CD4-positive, alpha-beta T cell (primary cell): ENCODE data around the gene PLOD1. TPM values are rescaled to one million over a fixed set of nuclear protein-coding genes. Genes with fewer than 3 reads are reported as not detected.

Source experiments
- ATAC-seq: fragments of 200-7000 bp; cut with Tn5 transposase; one replicate; pipeline ENCODE4 v1.10.0; 2022; ENCODE audit warnings: mild to moderate bottlenecking; ENCODE audit not compliant: poor library complexity
- CTCF ChIA-PET: fragments of 350-600 bp; sonication (Branson Sonifier 250); formaldehyde crosslinking; loops from one replicate; lab custom pipeline; 2021; ENCODE audit warnings: antibody characterized with exemption, inconsistent platforms; lab: Charles Lee
- POLR2A ChIA-PET: fragments of 350-600 bp; sonication (Branson Sonifier 250); formaldehyde crosslinking; loops from one replicate; lab custom pipeline; 2021; ENCODE audit warnings: antibody characterized with exemption, inconsistent platforms; lab: Charles Lee
- DNase-seq, 14 experiments: peaks; one replicate each; pipeline ENCODE4 v3.0.0-alpha.2; 2013 to 2020; ENCODE audit warnings: mixed read lengths in 2 of 14
- H3K27ac ChIP-seq, 2 donors: one replicate each; pipeline versions ENCODE4 v1.5.1 to v1.7.0; 2013; ENCODE audit warnings: low read length in 2 of 2, low read depth in 1 of 2, mild to moderate bottlenecking in 1 of 2
- H3K27me3 ChIP-seq, 2 experiments: 1 replicate in 1 of 2; 2 replicates in 1 of 2; pipeline versions ENCODE4 v1.6.1 to v1.7.0; 2013; ENCODE audit warnings: low read length in 2 of 2, control low read depth in 1 of 2, mild to moderate bottlenecking in 1 of 2, moderate library complexity in 1 of 2; ENCODE audit not compliant: insufficient read depth in 2 of 2, control insufficient read depth in 1 of 2
- H3K36me3 ChIP-seq: one replicate; pipeline ENCODE4 v1.6.1; 2013; ENCODE audit warnings: low read length, control low read depth; ENCODE audit not compliant: insufficient read depth
- H3K4me1 ChIP-seq: one replicate; pipeline ENCODE4 v1.6.1; 2013; ENCODE audit warnings: low read length, control low read depth; ENCODE audit not compliant: insufficient read depth
- H3K4me3 ChIP-seq: one replicate; pipeline ENCODE4 v1.5.1; 2013; ENCODE audit warnings: mild to moderate bottlenecking, low read length, moderate library complexity
- H3K9me3 ChIP-seq, 2 experiments: 1 replicate in 1 of 2; 2 replicates in 1 of 2; pipeline versions ENCODE4 v1.6.1 to v1.7.0; 2013; ENCODE audit warnings: low read length in 2 of 2, mild to moderate bottlenecking in 2 of 2, control low read depth in 1 of 2, moderate library complexity in 1 of 2; ENCODE audit not compliant: control insufficient read depth in 1 of 2, insufficient read depth in 1 of 2
- H3K27ac Mint-ChIP-seq: one replicate; pipeline ENCODE4 v1.8.0; 2020; ENCODE audit warnings: mixed read lengths
- H3K27me3 Mint-ChIP-seq: one replicate; pipeline ENCODE4 v1.8.0; 2021; ENCODE audit warnings: mixed read lengths
- H3K36me3 Mint-ChIP-seq: one replicate; pipeline ENCODE4 v1.8.0; 2021; ENCODE audit warnings: low read depth, mixed read lengths
- H3K4me1 Mint-ChIP-seq: one replicate; pipeline ENCODE4 v1.8.0; 2021; ENCODE audit warnings: low read depth, mixed read lengths
- H3K4me3 Mint-ChIP-seq: one replicate; pipeline ENCODE4 v1.8.0; 2020; ENCODE audit warnings: mild to moderate bottlenecking, mixed read lengths
- H3K9me3 Mint-ChIP-seq: one replicate; pipeline ENCODE4 v1.8.0; 2020; ENCODE audit warnings: mixed read lengths
- CTCF ChIP-seq: fragments of 200-600 bp; IDR thresholded peaks from one replicate; pipeline ENCODE4 v1.8.0; 2022; ENCODE audit warnings: antibody characterized with exemption, mild to moderate bottlenecking
- intact Hi-C, 2 experiments: fragments of 100-400 bp; cut with DNase I in 1 of 2; cut with micrococcal nuclease in 1 of 2; formaldehyde crosslinking; loops; one replicate each; pipeline versions ENCODE4 v1.15.1 to v1.9.0; 2023 to 2025; cut with DNase I, micrococcal nuclease
- total RNA-seq, 174 experiments: library from RNA in 2 of 174; stranded (reverse) in 2 of 174; gene quantifications; one replicate each; pipeline ENCODE4 v1.2.3 and lab custom pipeline; 2021 to 2026

The PLOD1 gene
- total RNA-seq, 2 experiments from 2014 or later = 1.6 to 1.8 TPM

GRCh38 chr1:11999236-11999635 is 64.7 kb downstream of the PLOD1 start:
- Histone ChIP-seq H3K27ac (no peak overlapping the region), H3K4me1 (no peaks in the 10 kb centered on the region), H3K9me3 (no peaks in the 10 kb centered on the region), H3K4me3 (no peak overlapping the region), H3K36me3 (peaks cover 71% of the 10 kb centered on the region), H3K27me3 (no peaks in the 10 kb centered on the region)
- ATAC-seq (no peak), DNase-seq (no peak)
- H3K36me3 Mint-ChIP-seq = peaks cover 89% of the 10 kb centered on the region
- no peaks in the 10 kb centered on the region for H3K9me3 Mint-ChIP-seq
- no peaks in the 10 kb centered on the region for H3K4me1 Mint-ChIP-seq
- no peak overlapping the region for H3K4me3 Mint-ChIP-seq
- H3K27ac Mint-ChIP-seq = no peak overlapping the region
- TF ChIP-seq CTCF = no peak
- intact Hi-C loops = no loop called here
- H3K27me3 Mint-ChIP-seq = no peaks in the 10 kb centered on the region
- POLR2A ChIA-PET = no interaction called here
- CTCF ChIA-PET = no interaction called here

- intact Hi-C loops = no loop called here
- ATAC-seq (no peak), DNase-seq (peak in 8 of 14 experiments; percentile 10 to 52 (median 30))
- H3K27ac ChIP-seq = no peak overlapping the region
- no peak overlapping the region for H3K4me3 Mint-ChIP-seq
- no peaks in the 10 kb centered on the region for H3K9me3 Mint-ChIP-seq
- no peak overlapping the region for H3K4me3 ChIP-seq
- TF ChIP-seq CTCF = peak; percentile 15
- no peaks in the 10 kb centered on the region for H3K9me3 ChIP-seq
- peaks cover 75% of the 10 kb centered on the region for H3K36me3 ChIP-seq
- no peaks in the 10 kb centered on the region for H3K4me1 ChIP-seq
- no peak overlapping the region for H3K27ac Mint-ChIP-seq
- H3K27me3 Mint-ChIP-seq = no peaks in the 10 kb centered on the region
- no peaks in the 10 kb centered on the region for H3K27me3 ChIP-seq
- CTCF ChIA-PET = no interaction called here
- no peaks in the 10 kb centered on the region for H3K4me1 Mint-ChIP-seq
- POLR2A ChIA-PET = no interaction called here
- H3K36me3 Mint-ChIP-seq = peaks cover 89% of the 10 kb centered on the region
Measured at GRCh38 chr1:12001249-12001917, 66.9 kb downstream of the PLOD1 start.

GRCh38 chr1:12001996-12002493 is 67.5 kb downstream of the PLOD1 start:
- ChIA-PET POLR2A (no interaction called here), CTCF (no interaction called here)
- Mint-ChIP-seq H3K27me3 (no peaks in the 10 kb centered on the region), H3K27ac (no peak overlapping the region), H3K4me3 (no peak overlapping the region), H3K36me3 (peaks cover 89% of the 10 kb centered on the region), H3K4me1 (no peaks in the 10 kb centered on the region), H3K9me3 (no peaks in the 10 kb centered on the region)
- ATAC-seq (no peak), DNase-seq (no peak)
- intact Hi-C loops = no loop called here
- no peak overlapping the region for H3K27ac ChIP-seq
- no peaks in the 10 kb centered on the region for H3K27me3 ChIP-seq
- peaks cover 77% of the 10 kb centered on the region for H3K36me3 ChIP-seq
- H3K9me3 ChIP-seq = no peaks in the 10 kb centered on the region
- H3K4me3 ChIP-seq = no peak overlapping the region
- TF ChIP-seq CTCF = no peak
- no peaks in the 10 kb centered on the region for H3K4me1 ChIP-seq
